ENCODE results near the gene NOL9.

NOL9 gene

DNA sequence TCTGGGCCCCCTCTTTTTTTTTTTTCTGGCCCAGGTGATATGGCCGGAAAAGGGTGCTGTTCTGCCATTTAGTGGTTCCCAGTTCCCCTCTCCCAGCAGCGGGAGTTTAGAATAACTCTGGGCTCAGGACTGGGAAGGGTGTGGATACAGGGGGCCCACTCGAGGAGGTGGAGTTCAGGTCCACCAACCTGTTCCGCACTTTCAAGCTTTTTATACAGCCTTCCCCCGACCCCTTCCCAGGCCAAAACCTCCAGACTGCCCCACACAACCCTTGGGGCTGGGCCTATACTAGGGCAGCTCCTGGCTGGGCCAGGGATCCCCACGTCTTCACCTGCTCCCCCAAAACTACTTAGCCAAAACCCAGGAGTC lies 63.2 kb downstream of the NOL9 start:
- in situ Hi-C loops (cut with HindIII; ENCODE audit: low sequenced_read_pairs) = loop anchor here (5.0 kb wide), 2 partner anchors 46 to 79 kb away; no protein-coding TSS in a partner anchor

DNA sequence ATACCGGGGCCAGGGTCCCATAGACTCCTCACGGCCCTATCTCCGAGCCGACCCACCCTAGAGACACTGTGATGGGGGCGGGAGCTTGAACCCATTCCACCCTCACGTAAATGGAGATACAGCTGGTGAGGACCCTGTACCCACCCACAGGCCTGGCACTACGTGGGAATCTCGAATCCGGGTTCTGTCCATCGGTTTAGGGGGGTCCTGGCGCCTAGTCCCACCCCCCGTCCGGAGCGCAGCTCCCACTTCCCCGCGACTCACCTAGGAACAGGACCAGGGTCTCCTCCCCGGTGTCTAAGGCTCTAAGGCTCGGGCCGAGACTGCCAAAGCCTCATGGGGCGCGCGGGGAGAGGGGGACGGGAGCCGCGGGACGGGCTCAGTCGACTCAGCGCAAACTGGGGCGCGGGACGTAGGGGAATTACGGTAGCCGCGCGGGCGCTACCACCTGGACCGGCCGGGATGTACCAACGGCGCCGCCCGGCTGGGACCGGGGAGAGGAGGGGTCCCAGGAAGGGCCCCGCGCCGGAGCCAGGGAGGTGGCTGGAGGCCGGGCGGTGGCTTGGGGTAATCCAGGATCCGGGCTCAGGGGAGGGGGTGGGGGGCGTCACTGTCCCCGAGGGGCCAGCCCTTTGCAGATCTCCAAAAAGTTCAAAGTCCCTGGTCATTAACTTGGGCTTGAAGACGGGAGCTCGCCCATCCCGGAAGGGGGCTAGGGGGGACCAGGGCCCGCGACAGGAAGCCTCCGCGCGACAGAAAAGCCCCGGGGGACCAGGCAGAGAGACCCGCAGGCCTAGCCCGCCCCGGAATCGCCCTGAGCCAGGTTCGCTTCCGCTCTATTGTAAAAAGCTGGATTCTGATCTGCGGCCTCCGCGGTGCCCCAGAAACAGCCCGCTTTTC lies 63.9 kb downstream of the NOL9 start:
- in situ Hi-C loops (cut with HindIII; ENCODE audit: low sequenced_read_pairs) = loop anchor here (5.0 kb wide), 2 partner anchors 47 to 78 kb away; no protein-coding TSS in a partner anchor

DNA sequence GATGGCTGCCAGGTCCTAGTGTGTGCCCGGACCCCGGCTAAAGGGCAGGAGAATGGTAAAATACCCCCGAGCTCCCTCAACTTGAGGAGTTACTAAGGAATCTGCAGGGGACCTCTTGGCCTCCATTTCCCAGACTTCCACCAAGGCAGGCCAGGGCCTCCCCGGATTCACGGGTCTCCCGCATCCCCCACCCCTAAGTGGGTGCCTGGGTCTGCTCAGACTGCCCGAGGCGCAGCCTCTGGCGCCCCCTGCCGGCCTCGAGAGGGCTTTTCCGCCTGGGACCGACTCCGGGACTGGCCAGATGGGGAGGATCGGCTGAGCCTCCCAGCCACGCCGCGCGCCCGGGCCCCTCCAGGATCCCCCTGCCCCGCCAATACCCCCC lies 64.5 kb downstream of the NOL9 start:
- in situ Hi-C loops (cut with HindIII; ENCODE audit: low sequenced_read_pairs) = loop anchor here (5.0 kb wide), 2 partner anchors 48 to 77 kb away; no protein-coding TSS in a partner anchor

DNA sequence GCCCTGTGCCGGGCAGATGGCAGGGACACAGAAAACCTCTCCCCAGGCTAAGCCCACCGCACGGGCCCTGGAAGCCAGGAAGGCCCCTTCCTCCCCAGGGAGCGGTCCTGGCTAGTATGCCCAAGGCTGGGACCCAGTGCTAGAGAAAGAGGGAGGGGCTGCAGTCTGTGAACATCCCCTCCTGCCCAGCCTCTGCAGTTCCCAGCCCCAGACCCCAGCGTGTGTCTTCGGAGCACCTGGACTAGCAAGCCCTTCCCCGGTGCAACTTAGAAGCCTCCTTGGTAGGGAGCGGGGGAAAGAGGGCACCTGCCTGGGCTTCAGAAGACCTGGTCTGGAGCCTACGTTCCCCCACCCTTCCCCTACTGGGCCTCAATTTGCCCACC lies 64.9 kb downstream of the NOL9 start:
- in situ Hi-C loops (cut with HindIII; ENCODE audit: low sequenced_read_pairs) = no loop called here

DNA sequence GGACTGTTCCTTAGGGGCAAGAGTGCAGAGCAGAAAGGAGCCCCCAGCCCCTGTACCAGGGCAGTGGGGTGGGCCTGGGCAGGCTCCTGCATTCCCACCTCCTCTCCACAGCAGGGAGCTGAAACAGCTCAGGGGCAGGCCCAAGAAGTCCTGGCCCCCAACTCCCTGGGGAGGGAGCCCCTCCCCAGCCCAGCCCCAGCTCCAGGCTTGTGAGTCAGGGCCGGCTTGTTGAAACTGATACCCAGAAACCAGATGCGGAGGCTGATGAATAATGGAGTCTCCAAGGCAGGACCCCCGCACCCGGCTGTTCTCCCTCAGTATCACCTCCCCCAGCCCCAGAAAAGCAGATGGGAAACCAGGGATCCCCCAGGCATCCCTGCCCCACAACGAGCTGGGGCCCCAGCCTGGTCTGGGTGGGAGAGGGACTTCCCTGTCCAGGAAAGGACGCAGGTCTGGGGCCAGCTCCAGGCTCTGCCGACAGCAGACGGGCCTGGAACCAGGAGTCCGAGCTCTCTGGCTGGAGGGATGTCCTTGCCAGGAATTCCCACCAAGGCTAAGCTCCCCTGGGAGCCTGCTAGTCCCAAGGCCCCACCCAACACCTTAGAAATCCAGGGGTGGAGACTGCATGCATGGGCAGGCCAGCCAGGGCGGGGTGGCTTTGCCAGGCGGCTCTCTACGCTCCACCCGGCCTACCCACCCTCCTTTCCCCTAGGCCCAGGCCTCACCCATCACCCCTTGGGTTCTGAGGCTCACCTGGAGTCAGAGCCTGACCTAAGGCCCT lies 65.5 kb downstream of the NOL9 start:
- in situ Hi-C loops (cut with HindIII; ENCODE audit: low sequenced_read_pairs) = no loop called here

DNA sequence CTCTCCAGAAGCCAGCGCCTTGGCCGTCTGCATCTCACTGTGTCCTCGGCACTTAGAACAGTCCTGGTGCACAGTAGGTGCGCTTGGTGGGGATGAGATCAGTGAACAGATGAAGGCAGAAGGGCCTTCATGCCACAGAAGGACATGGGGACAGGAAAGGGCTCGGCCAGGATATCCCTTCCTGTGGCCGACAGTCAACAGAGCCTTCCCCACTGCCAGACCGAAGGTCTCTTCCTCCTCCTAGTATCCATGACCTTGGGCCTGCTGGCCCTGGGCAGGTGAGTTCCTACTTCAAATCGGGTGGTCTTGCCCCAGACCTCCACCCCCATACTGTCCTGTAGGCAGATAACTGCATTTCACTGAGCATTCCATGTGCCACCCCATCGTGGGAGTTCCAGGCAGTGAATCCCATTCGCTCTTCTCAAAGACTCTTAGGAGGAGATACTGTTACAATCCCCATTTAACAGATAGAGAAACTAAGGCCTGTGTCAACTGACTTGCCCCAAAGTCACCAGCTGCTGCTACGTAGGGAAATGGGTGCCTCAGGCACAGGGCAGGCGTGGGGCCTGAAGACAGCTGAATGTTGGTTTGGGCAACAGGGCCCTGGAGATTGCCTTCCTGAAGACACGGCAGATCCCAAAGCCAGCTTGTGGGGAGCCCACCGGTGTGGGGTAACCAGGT lies 66.4 kb downstream of the NOL9 start:
- in situ Hi-C loops (cut with HindIII; ENCODE audit: low sequenced_read_pairs) = no loop called here

DNA sequence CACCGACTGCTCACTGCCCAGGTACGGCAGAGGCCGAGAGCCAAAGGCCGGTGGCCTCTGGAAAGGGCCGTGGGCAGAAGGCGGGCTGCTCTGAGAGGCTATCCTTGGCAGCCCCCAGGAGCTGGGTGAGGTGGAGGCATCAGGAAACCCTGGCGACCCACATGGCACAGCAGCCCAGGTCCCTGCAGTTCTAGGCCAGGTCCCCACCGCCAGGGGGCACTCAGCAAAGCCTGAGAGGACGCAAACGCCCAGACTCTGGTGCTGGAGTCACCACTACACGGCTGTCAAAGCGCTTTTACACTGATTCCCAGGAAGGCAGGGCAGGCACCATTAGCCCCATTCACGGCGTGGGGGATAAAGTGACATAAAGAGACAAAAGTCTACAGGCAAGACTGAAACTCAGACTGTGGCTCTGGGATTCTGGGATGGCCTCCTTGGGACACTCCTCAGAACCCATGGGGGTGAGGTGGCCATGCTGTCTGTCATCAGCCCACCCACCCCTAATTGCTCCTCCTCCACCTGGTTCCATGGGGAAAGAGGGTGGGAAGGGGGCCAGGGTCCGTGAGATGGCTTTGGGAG lies 67.8 kb downstream of the NOL9 start:
- in situ Hi-C loops (cut with HindIII; ENCODE audit: low sequenced_read_pairs) = no loop called here

DNA sequence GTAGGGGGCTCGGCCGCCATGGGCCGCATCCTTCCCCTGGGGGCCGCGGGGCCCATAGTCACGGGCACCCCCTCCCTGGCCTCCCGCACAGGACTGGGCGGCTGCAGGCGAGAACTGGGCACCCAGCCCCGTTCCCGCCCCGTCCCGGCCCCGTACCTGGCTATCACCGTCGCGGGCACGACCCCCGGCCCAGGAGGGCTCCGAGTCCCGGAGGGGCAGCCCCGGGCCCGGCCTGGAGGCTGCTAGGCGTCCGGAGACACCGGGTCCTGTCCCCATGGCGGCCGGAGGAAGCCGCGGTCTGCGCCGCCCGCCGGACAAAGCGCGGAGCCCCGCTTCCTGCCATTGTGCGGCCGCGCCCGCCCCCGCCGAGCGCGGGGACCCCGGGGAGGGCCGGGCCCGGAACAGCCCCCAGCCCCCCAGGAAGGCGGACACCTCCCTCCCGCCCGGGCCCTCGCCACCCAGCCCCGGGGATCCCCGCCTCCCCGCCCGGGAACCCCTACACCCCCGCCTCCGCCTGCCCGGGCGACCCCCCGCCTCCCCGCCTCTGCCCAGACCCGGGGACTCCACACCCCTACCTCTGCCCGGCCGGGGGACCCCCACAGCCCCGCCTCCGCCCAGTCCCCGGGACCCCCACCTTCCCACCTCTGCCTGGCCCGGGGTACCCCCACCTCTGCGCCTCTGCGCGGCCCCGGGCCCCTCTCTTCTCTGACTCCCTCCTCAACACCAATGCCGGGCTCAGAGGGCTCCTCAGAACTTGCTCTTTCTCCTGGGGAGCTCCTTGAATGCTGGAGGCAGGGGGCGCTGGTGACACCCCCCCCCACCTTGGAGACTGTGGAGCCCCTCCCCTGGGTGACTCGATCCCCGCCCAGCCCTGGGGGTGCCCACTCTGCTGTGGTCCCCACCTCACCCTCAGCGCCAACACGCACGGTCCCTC lies 68.9 kb downstream of the NOL9 start:
- in situ Hi-C loops (cut with HindIII; ENCODE audit: low sequenced_read_pairs) = no loop called here

DNA sequence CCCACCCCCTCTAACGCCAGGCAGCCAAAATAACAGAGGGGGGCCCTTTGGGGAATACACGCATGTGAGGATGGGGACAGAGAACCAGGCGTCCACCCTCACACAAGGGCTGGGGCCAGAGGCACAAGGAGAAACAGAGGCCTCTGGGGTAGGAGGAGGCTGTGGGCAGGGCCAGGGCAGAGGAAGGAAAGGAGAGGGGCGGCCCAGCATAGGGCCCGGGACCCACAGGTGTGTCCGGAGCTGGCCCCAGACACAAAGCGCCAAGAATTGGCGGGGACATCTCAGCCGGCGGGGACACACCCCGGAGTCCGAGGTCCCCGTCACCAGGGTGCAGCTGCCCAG lies 69.5 kb downstream of the NOL9 start:
- in situ Hi-C loops (cut with HindIII; ENCODE audit: low sequenced_read_pairs) = no loop called here

DNA sequence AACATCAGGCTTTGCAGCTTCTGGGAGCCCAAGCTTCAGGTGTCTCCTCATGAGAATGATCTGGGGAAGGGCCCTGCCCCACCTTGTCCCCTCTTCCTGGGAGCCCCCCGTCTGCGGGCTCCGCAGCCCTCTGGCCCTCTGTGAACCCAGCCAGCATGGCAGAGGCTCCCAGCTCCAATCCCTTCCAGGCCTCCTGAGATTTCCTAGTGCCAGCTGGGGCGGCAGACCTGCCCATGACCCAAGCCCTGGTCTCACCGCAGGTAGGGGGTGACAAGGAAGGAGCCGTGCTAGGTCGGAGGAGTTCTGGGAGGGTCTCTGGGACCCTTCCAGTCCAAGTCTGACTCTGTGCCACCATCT lies 70.6 kb downstream of the NOL9 start:
- in situ Hi-C loops (cut with HindIII; ENCODE audit: low sequenced_read_pairs) = no loop called here

DNA sequence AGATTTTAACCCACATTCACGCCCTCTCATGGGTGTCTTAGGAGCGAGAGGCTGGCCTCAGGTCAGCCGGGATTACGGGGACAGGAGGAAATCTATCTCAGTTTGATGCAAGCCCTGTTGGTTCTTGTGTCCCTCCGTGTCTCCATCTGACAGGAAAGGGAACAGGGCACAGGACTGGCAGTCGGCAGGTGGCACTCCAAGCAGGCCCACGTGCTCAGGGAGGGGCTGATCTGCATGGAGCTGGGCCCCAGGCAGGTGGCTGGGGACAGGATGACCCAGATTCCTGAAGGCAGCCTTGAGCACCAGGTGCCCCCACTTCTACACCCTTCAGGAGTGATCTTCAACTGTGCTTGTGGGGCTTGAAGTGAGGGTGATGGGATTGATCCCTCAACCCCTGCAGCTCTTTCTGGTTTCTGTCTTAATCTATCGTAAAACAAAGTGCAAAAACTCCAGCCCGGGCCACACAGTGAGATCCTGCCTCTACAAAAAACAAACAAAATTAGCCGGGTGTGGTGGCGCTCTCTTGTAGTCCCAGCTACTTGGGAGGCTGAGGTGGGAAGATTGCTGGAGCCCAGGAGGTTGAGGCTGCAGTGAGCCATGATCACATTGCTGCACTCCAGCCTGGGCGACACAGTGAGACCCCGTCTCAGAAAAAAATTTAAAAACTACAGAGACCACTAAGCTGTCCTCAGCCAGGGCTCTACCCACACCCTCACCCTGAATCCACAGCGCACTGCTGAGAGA lies 71.1 kb downstream of the NOL9 start:
- in situ Hi-C loops (cut with HindIII; ENCODE audit: low sequenced_read_pairs) = no loop called here

DNA sequence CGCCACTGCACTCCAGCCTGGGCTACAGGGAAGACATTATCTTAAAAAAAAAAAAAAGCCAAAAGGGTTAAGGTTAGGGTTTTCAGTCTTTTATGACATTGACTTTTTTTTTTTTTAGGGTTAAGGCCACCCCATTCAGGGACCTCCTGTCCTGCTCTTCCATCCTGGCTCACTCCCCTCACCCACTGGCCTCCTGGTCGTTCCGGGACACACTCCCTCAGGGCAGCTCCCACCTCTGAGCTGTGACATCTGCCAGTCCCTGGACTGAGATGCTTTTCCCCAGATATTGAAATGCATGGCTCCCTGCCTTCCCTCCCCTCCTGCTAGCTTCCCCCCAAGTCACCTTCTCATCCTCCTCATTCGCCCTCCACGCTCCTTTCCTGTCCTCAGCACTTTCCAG lies 72.5 kb downstream of the NOL9 start:
- in situ Hi-C loops (cut with HindIII; ENCODE audit: low sequenced_read_pairs) = no loop called here

DNA sequence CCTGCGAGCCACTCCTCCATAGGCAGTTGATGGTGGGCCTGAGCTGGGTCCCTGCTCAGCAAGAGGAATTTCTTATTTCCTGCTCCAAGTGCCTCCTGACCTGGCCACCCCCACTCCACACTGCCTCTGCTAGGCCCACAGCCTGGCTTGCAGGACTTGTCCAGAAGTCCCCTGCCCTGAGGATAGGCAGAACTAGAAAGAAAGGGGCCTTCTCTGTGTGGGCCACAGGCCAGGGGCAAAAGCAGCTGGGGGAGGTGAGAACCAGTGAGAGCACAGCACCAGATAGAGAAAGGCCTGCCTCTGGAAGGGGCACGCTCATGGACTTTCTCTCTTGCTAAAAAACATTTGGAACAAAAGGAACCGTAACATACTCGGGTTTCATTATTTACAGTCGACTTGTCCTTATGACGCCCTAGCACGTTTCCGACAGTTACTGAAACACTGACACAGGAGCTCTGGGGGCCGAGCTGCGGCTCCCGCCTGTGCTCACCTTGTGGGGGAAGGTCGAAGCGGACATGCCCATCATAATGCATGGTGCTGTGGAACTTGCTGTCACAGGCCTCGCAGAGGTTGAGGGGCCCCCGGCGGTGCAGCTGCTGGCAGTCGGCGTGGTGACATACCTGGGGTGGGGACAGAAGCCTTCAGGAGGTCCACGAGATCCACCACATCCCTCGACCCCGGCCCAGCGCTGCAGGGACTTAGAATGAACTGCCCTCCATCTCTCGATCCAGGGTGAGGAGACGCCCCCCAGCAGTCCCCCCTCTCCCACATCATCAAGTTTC lies 77.1 kb downstream of the NOL9 start:
- in situ Hi-C loops (cut with HindIII; ENCODE audit: low sequenced_read_pairs) = no loop called here

DNA sequence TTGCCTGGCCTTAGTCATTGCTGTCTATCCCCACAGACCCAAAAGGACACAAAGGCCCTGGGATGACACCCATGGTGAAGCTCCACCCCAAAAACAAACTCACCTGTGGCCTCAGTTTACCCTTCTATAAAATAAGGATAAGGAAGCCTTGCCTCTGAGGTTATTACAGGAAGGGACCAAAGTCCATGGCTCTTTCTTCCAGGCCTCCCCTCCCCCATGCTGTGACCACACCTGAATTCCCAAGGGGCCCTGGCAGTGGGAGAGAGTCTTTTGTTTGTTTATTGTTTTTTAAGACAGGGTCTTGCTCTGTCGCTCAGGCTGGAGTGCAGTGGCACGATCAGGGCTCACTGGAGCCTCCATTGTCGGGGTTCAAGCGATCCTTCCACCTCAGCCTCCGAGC lies 77.8 kb downstream of the NOL9 start:
- in situ Hi-C loops (cut with HindIII; ENCODE audit: low sequenced_read_pairs) = no loop called here

DNA sequence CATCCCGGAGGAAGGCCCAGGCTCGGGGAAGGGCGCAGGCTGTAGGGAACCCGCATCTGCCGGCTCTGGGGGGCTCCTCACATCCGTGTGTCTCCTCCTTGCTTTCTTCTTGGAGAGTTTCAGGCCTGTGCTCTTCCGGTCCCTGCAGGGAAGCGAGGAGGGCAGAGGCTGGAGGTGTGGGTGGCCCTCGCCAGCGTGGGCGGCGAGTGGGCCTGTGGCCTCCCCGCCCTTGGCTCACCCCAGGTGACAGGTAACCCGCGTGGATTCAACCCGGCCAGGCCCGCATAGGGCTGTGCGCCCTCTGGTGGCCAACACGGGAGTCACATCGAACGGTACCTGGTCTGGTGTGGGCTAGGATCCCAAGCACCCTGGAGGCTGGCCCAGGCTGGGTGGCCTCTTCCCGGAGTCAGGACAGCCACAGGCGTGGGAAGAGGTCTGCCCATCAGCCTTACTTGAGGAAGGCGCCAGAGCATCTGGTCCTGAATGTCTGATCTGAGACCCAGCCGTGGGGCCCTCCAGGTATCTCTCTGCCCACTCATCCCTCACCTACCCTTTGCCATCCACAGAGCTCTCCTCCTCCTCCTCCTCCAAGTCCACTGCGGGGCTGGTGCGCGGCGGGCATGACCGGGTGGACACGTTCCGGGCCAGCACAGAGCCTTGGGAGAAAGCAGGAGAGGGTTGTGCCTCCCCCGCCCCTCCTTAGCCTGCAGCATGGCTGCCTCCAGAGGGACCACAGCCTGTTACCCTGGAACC lies 78.8 kb downstream of the NOL9 start:
- in situ Hi-C loops (cut with HindIII; ENCODE audit: low sequenced_read_pairs) = no loop called here

DNA sequence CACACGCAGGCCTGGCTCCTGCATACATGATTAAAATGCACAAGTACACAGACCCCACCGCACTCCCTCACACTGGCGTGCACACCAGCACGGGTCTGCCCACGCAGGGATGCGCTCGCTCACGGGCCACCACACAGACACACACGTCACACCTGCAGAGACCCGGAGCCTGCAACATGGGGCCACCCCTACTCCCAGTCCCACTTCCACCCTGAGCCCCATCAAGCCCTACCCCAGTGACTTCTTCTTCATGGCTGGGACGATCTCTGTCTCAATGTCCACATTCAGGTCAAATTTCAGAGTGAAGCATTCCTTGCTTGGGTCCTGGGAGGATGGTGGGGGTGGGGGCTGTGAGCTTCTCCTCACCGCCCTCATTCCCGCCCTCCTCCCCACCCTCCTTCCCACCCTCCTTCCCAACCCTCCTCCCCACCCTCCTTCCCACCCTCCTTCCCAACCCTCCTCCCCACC lies 79.5 kb downstream of the NOL9 start:
- in situ Hi-C loops (cut with HindIII; ENCODE audit: low sequenced_read_pairs) = no loop called here

DNA sequence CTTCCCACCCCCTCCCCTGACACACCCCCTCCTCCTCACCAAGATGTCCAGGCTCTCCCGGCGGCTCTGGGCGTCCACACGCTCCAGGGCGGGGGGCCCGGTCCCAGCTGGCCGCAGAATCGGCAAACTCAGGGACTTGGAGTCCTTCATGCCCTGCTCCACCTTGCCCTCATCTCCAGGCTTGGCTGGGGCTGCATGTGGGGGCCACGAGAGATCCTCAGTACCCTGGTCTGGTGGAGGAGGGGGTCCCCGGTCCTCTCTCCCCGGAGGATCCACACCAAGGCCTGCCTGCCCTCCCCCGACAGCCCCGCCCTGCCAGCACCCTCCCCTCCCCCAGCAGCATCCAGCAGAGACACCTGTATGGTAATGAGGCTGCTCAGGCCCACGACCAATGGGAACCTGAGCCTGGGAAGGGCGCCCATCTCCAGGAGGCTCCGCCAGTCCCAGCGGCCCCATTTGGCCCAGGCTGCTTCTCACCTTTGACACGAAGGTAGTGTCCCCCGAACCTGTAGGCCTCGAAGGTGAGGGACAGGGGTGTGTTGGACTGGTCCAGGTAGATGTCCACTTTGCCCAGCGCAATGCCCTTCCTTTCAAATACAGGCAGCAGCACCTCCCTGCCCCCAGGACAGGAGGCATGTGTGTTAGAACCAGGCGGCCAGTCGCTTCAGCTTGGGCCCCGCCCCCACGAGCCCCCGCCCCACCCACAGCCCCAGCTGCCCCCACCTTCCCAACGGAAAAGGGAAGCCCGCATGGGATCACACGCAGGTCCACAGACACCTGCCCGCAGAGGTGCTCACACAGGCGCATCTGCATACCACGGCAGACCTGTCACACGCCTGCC lies 80.1 kb downstream of the NOL9 start:
- in situ Hi-C loops (cut with HindIII; ENCODE audit: low sequenced_read_pairs) = no loop called here

Measured in endothelial cell of hepatic sinusoid (primary cell).